Esophagus (tissue), 2 donors: ENCODE data around the gene ESRRA. TPM values are rescaled to one million over a fixed set of nuclear protein-coding genes. Genes with fewer than 3 reads are reported as not detected.
A peak's percentile ranks its signal among the peaks of the same experiment; 100 is the strongest.

Source experiments
- H3K27ac ChIP-seq, 2 donors: one replicate each; pipeline ENCODE4 v1.5.1; 2013; ENCODE audit warnings: low read depth in 2 of 2, mild to moderate bottlenecking in 2 of 2, inconsistent platforms in 1 of 2, low read length in 1 of 2, moderate library complexity in 1 of 2
- H3K27me3 ChIP-seq, 2 donors: one replicate each; pipeline ENCODE4 v1.6.1; 2013; ENCODE audit warnings: low read length in 2 of 2, control low read depth in 1 of 2, mild to moderate bottlenecking in 1 of 2; ENCODE audit not compliant: insufficient read depth in 2 of 2, control insufficient read depth in 1 of 2
- H3K36me3 ChIP-seq, 2 donors: one replicate each; pipeline ENCODE4 v1.6.1; 2013; ENCODE audit warnings: low read length in 1 of 2; ENCODE audit not compliant: control insufficient read depth in 2 of 2, insufficient read depth in 2 of 2
- H3K4me1 ChIP-seq, 2 donors: one replicate each; pipeline ENCODE4 v1.6.1; 2013; ENCODE audit warnings: low read length in 1 of 2; ENCODE audit not compliant: control insufficient read depth in 2 of 2, insufficient read depth in 2 of 2
- H3K4me3 ChIP-seq, 2 donors: one replicate each; pipeline ENCODE4 v1.5.1; 2013; ENCODE audit warnings: low read length in 2 of 2, mild to moderate bottlenecking in 2 of 2, low read depth in 1 of 2, moderate library complexity in 1 of 2
- H3K9me3 ChIP-seq, 2 donors: one replicate each; pipeline ENCODE4 v1.6.1; 2013; ENCODE audit warnings: mild to moderate bottlenecking in 2 of 2, low read depth in 1 of 2, low read length in 1 of 2, moderate library complexity in 1 of 2; ENCODE audit not compliant: control insufficient read depth in 2 of 2, insufficient read depth in 1 of 2
- WGBS, 2 donors: extraction: QIAGEN DNeasy Blood & Tissue Kit; methylation state at CpG; one replicate each; pipeline ENCODE4 v1.1.7; 2013; 5-methylcytosine and 5-hydroxymethylcytosine counted together
- polyA plus RNA-seq, 2 donors: library from polyadenylated mRNA; stranded (reverse); fragments of 200-250 nt; gene quantifications; one replicate each; pipeline ENCODE4 v1.2.3, GENCODE V29; 2013
- donor health status: healthy with polysubstance abuse.
- donor health status: Bipolar disorder and iron deficiency.

The ESRRA gene
- polyA plus RNA-seq, 2 donors, result 63.7 to 85.4 TPM

GRCh38 chr11:64327993-64328392, 22.7 kb downstream of the ESRRA start:
- peaks cover 0 to 19% of the 10 kb centered on the region in 2 donors for H3K4me1 ChIP-seq
- no peak overlapping the region for H3K27ac ChIP-seq
- no peak overlapping the region for H3K4me3 ChIP-seq
- H3K27me3 ChIP-seq, result no peaks in the 10 kb centered on the region
- H3K36me3 ChIP-seq, result peaks cover 0 to 3% of the 10 kb centered on the region in 2 donors
- H3K9me3 ChIP-seq, result no peaks in the 10 kb centered on the region
- WGBS, 2 donors, result 72 to 88% methylated on average over 3 of the region's 3 CpGs

GRCh38 chr11:64330888-64331287, 25.6 kb downstream of the ESRRA start:
- WGBS, 2 donors, result 87 to 89% methylated on average over 11 of the region's 11 CpGs
- peaks cover 0 to 15% of the 10 kb centered on the region in 2 donors for H3K4me1 ChIP-seq
- H3K9me3 ChIP-seq, result no peaks in the 10 kb centered on the region
- H3K36me3 ChIP-seq, result no peaks in the 10 kb centered on the region
- no peaks in the 10 kb centered on the region for H3K27me3 ChIP-seq
- no peak overlapping the region for H3K4me3 ChIP-seq
- H3K27ac ChIP-seq, result no peak overlapping the region

DNA sequence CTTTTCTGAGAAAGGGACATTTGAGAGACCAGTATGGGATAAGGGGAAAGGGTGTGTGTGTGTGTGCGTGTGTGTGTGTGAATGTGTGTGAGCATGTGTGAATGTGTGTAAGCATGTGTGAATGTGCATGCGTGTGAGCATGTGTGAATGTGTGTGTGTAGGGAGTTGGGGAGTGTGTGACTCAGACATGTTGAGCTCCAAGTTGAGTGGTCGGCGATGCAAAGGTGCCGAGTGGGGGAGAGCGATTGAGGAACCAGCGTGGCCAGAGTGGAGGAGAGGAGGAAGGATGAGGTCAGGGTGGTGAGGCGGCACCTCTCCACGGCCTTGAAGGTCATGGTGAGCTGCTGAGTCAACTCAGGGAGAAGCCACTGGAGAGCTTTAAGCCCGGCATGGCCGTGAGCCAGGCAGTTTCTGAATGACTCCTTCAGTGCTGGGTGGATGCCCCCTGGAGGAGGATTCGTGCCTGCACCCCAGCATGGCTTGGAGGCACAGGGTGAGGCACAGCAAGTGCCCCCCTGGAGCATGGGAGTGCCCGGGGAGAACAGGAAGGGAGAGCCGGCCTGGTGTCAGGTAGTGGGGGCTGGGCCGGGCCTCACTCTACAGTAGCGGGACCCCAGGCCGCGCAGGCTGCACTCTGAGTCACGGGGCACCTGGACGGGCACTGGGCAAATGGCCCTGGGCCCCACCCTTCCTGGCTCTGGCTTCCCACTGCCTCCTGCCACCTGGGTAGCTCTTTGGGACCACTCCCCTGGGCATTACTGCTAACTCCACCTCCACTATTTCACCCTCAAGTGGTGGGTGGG, 26.4 kb downstream of the ESRRA start:
- WGBS, 2 donors, result 21 to 22% methylated on average over 15 to 20 of the region's 20 CpGs
- no peak overlapping the region for H3K4me3 ChIP-seq

GRCh38 chr11:64333556-64333955, 28.2 kb downstream of the ESRRA start:
- H3K9me3 ChIP-seq, result no peaks in the 10 kb centered on the region
- no peaks in the 10 kb centered on the region for H3K36me3 ChIP-seq
- H3K27me3 ChIP-seq, result no peaks in the 10 kb centered on the region
- H3K4me3 ChIP-seq, result no peak overlapping the region
- H3K4me1 ChIP-seq, result peaks cover 0 to 15% of the 10 kb centered on the region in 2 donors
- WGBS, 2 donors, result 86 to 88% methylated on average over 8 of the region's 8 CpGs
- H3K27ac ChIP-seq, result no peak overlapping the region

More for the DNA sequence above, 26.4 kb downstream of the ESRRA start:
- H3K27ac ChIP-seq, result peak overlapping the region; percentile 78 to 87
- H3K9me3 ChIP-seq, result no peaks in the 10 kb centered on the region
- no peaks in the 10 kb centered on the region for H3K36me3 ChIP-seq
- H3K4me1 ChIP-seq, result peaks cover 0 to 15% of the 10 kb centered on the region in 2 donors
- no peaks in the 10 kb centered on the region for H3K27me3 ChIP-seq

- peaks cover 0 to 15% of the 10 kb centered on the region in 2 donors for H3K4me1 ChIP-seq
- H3K4me3 ChIP-seq, result no peak overlapping the region
- no peaks in the 10 kb centered on the region for H3K36me3 ChIP-seq
- H3K27me3 ChIP-seq, result no peaks in the 10 kb centered on the region
- 41 to 47% methylated on average over 13 of the region's 13 CpGs for WGBS, 2 donors
- no peaks in the 10 kb centered on the region for H3K9me3 ChIP-seq
- H3K27ac ChIP-seq, result peak overlapping the region; percentile 81 to 88
Measured at GRCh38 chr11:64334764-64335735, 29.7 kb downstream of the ESRRA start.

- Histone ChIP-seq H3K27ac (no peak overlapping the region), H3K4me1 (peaks cover 0 to 12% of the 10 kb centered on the region in 2 donors), H3K27me3 (no peaks in the 10 kb centered on the region), H3K36me3 (no peaks in the 10 kb centered on the region), H3K9me3 (no peaks in the 10 kb centered on the region), H3K4me3 (no peak overlapping the region)
- 74 to 76% methylated on average over 8 of the region's 8 CpGs for WGBS, 2 donors
Measured at GRCh38 chr11:64337538-64338249, 32.4 kb downstream of the ESRRA start.

- Histone ChIP-seq H3K27ac (peak overlapping the region in 1 of 2 donors; percentile 23), H3K36me3 (no peaks in the 10 kb centered on the region), H3K9me3 (no peaks in the 10 kb centered on the region), H3K4me3 (no peak overlapping the region), H3K27me3 (no peaks in the 10 kb centered on the region), H3K4me1 (peaks cover 5 to 18% of the 10 kb centered on the region in 2 donors)
- 67 to 90% methylated on average over 8 of the region's 8 CpGs for WGBS, 2 donors
Measured at GRCh38 chr11:64338716-64339115, 33.4 kb downstream of the ESRRA start.

DNA sequence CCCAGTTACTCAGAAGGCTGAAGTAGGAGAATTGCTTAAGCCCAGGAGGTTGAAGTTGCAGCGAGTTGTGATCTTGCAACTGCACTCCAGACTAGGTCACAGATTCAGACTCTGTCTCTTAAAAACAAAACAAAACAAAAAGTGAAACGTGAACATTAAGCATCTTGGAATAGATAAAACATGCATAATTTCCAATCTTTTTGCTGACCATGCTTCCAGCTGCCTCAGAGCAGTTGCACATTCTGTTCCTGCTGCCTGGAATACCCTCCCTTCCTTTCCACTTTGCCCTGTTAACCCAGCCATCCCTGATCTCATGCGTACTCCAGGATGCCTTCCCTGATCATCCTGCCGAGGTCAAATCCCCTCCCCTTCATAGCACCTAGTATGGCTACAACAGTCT, 34.0 kb downstream of the ESRRA start:
- H3K27me3 ChIP-seq, result no peaks in the 10 kb centered on the region
- peaks cover 5 to 18% of the 10 kb centered on the region in 2 donors for H3K4me1 ChIP-seq
- no peak overlapping the region for H3K4me3 ChIP-seq
- H3K36me3 ChIP-seq, result no peaks in the 10 kb centered on the region
- peak overlapping the region in 1 of 2 donors; percentile 23 for H3K27ac ChIP-seq
- H3K9me3 ChIP-seq, result no peaks in the 10 kb centered on the region
- WGBS, 2 donors, result 57 to 65% methylated on average over 4 of the region's 4 CpGs
